Measurements from ENCODE around the gene SPATA6L.
"Not testable (repeated sequence)": the region's sequence is repeated elsewhere in the genome, so short reads cannot be mapped to it uniquely, and the experiment has no call there.

SPATA6L gene

DNA sequence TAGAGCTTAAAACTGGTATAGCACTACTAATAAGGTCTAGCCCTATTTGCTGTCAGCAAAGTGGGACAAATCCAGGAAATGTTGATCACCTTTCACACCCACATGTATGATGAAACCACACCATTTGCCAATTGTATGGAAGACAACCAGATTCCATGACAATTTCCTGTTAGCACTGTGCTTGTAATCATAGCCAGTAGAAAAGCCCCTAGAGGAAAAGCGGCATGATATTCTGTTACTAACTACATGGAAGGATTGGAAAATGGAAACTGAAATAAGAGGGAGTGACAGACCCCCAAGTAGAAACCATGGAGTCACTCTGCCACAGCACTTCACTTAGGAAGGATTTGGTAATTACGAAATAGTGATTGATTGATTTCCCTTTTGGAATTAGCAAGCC lies 923 bp downstream of the SPATA6L start:
- Mint-ChIP-seq H3K27me3 (peaks cover 14 to 18% of the 10 kb centered on the region in 2 donors), H3K4me1 (peaks cover 29 to 48% of the 10 kb centered on the region in 2 donors), H3K4me3 (no peak overlapping the region), H3K36me3 (no peaks in the 10 kb centered on the region), H3K9me3 (no peaks in the 10 kb centered on the region), H3K27ac (no peak overlapping the region)
- no peak for DNase-seq
- ATAC-seq (replicated peaks): no peak

DNA sequence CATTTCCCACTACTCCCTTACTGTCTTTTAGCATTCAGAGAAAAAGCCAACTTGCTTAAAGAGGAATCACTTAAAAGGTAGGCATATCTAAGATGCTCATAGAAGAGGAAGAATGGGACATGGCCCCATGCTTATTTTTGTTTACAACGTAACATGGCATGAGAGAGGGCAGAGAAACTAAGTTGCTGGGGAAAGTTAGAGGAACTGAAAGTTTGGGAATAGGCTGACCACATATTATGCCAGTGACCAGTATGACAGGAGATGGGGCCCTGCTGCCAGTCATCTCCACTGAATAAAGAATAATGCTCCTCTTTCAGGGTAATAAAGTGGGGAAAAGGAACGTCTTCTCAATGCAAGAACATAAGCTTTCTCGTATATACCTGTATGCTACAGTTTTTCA lies 2.3 kb downstream of the SPATA6L start:
- Mint-ChIP-seq H3K9me3 (no peaks in the 10 kb centered on the region), H3K27ac (no peak overlapping the region), H3K27me3 (peaks cover 18 to 25% of the 10 kb centered on the region in 2 donors), H3K36me3 (no peaks in the 10 kb centered on the region), H3K4me3 (peak overlapping the region in 1 of 2 donors; percentile 1), H3K4me1 (peaks cover 29 to 48% of the 10 kb centered on the region in 2 donors)
- DNase-seq (no peak), ATAC-seq (replicated peaks) (no peak)

DNA sequence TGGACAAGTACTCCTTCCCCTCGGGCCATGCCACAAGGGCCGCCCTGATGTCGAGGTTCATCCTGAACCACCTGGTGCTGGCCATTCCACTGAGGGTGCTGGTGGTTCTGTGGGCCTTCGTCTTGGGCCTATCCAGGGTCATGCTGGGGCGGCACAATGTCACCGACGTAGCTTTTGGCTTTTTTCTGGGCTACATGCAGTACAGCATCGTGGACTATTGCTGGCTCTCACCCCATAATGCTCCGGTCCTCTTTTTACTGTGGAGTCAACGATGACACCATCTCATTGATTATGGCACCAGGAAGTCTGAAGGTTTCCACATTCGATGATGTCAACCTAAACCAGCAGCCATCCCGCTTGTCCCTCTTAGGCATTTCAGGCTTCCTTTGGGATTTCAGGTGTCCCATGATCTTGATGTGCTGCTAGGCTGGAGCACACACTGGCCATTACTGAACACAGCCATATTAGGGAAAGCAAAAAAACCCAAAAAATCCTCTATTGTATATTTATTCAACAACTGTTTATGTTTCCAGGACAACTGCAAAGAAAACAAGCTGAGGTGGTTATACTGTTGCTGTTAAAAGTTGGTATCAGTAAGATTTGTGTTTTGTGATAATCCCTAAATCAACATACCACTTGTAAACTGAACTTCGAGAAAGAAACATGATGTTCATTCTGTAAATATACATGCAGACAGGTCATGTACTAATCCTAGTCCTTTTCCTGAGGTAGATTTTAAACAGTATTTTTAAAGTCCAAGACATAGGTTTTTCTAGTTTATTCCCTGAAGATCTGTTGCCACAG lies 3.1 kb downstream of the SPATA6L start:
- peak in 1 of 2 donors; percentile 5 for ATAC-seq (replicated peaks)
- no peak for DNase-seq
- Mint-ChIP-seq H3K4me1 (peaks cover 29 to 48% of the 10 kb centered on the region in 2 donors), H3K36me3 (no peaks in the 10 kb centered on the region), H3K9me3 (no peaks in the 10 kb centered on the region), H3K4me3 (peak overlapping the region; percentile 85 to 91), H3K27ac (peak overlapping the region; percentile 82), H3K27me3 (peaks cover 14 to 22% of the 10 kb centered on the region in 2 donors)

DNA sequence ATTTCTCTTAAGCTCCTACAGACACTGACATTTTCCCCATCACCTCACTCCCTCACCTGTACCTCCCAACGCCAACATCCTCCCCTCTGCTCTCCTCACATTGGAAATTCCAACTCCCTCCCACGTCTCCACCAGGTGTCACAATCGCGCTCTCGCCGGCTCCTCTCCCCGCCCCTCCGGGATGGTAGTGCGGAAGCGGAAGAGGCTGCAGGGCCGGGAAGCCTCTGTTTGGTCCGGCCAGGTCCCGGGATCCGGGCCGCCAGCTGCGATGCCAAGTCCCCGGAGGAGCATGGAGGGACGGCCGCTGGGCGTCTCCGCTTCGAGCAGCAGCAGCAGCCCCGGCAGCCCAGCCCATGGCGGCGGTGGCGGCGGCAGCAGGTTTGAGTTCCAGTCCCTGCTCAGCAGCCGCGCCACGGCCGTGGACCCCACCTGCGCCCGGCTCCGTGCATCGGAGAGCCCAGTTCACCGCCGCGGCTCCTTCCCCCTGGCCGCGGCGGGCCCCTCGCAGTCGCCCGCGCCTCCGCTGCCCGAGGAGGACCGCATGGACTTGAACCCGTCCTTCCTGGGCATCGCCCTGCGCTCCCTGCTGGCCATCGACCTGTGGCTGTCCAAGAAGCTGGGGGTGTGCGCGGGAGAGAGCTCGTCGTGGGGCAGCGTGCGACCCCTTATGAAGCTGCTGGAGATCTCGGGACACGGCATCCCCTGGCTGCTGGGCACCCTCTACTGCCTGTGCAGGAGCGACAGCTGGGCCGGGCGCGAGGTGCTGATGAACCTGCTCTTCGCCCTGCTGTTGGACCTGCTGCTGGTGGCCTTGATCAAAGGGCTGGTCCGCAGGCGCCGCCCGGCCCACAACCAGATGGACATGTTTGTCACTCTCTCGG lies 3.9 kb downstream of the SPATA6L start, which contains the start of gene PLPP6:
Gene PLPP6, plus strand, starts transcription at position 187 of the 881 bp plus-strand sequence. Its CDS starts 82 bp downstream, at position 269.
- peak within 1 kb of the TSS; percentile 85 to 91 for H3K4me3 Mint-ChIP-seq
- no peaks in the 10 kb centered on the region for H3K36me3 Mint-ChIP-seq
- DNase-seq (peak; percentile 75), ATAC-seq (replicated peaks) (peak; percentile 88)
- H3K27ac Mint-ChIP-seq: peak within 1 kb of the TSS; percentile 82
- H3K27me3 Mint-ChIP-seq: peaks cover 14 to 22% of the 10 kb centered on the region in 2 donors
- no peaks in the 10 kb centered on the region for H3K9me3 Mint-ChIP-seq
- peaks cover 29 to 48% of the 10 kb centered on the region in 2 donors for H3K4me1 Mint-ChIP-seq

DNA sequence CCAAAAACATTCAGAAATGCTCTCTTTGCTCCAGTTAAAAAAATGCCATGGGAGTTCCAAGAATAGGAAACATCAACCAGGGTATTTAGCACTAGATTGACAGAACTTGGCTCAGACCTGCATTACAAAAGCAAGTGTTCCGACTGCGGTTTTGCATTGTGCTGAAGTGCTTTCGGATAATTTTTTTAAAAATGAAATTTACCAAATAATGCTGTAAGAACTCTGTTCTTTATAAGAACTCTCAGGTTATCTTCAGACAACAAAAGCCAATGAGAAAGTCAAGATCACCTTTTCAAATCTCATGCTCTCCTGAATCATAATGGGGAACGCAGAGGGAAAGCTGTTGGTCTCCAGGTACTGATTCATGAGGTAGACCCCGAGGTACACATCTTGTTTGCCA lies 4.7 kb downstream of the SPATA6L start:
- Mint-ChIP-seq H3K4me1 (peaks cover 29 to 48% of the 10 kb centered on the region in 2 donors), H3K9me3 (no peaks in the 10 kb centered on the region), H3K27me3 (peaks cover 17 to 22% of the 10 kb centered on the region in 2 donors), H3K4me3 (peak overlapping the region; percentile 85 to 91), H3K27ac (peak overlapping the region; percentile 81), H3K36me3 (no peaks in the 10 kb centered on the region)
- no peak for ATAC-seq (replicated peaks)
- no peak for DNase-seq

DNA sequence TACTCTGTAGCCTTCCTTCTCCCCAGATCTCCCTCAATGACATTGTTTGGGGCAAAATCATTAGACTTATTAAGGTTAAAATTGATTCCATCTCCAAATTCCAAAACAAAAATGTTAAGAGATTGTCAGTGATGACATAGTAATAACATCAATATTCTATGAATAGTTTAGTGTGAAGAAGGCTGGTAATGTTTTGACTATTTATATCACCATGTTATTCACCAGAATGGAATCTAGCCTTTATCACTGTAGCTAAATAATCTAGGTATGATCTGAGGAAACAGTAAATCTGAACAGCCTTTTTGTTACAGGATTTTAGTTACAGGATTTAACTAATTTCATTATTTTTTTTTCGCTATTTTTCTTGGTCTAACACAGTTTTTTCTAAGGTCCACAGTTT lies 5.1 kb downstream of the SPATA6L start:
- no peaks in the 10 kb centered on the region for H3K9me3 Mint-ChIP-seq
- H3K4me3 Mint-ChIP-seq: no peak overlapping the region
- peaks cover 25 to 43% of the 10 kb centered on the region in 2 donors for H3K4me1 Mint-ChIP-seq
- H3K27me3 Mint-ChIP-seq: peaks cover 18 to 20% of the 10 kb centered on the region in 2 donors
- no peak for DNase-seq
- no peak for ATAC-seq (replicated peaks)
- no peaks in the 10 kb centered on the region for H3K36me3 Mint-ChIP-seq
- H3K27ac Mint-ChIP-seq: no peak overlapping the region

DNA sequence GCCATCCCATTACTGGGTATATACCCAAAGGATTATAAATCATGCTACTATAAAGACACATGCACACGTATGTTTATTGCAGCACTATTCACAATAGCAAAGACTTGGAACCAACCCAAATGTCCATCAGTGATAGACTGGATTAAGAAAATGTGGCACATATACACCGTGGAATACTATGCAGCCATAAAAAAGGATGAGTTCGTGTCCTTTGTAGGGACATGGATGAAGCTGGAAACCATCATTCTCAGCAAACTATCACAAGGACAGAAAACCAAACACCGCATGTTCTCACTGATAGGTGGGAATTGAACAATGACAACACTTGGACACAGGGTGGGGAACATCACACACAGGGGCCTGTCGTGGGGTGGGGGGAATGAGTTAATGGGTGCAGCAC lies 5.6 kb downstream of the SPATA6L start:
- DNase-seq; H3K9me3 Mint-ChIP-seq; ATAC-seq (replicated peaks); H3K27ac Mint-ChIP-seq; H3K4me3 Mint-ChIP-seq; H3K36me3 Mint-ChIP-seq: not testable (repeated sequence)
- Mint-ChIP-seq H3K4me1 (peaks cover 21 to 38% of the 10 kb centered on the region in 2 donors), H3K27me3 (peaks cover 16 to 17% of the 10 kb centered on the region in 2 donors)

DNA sequence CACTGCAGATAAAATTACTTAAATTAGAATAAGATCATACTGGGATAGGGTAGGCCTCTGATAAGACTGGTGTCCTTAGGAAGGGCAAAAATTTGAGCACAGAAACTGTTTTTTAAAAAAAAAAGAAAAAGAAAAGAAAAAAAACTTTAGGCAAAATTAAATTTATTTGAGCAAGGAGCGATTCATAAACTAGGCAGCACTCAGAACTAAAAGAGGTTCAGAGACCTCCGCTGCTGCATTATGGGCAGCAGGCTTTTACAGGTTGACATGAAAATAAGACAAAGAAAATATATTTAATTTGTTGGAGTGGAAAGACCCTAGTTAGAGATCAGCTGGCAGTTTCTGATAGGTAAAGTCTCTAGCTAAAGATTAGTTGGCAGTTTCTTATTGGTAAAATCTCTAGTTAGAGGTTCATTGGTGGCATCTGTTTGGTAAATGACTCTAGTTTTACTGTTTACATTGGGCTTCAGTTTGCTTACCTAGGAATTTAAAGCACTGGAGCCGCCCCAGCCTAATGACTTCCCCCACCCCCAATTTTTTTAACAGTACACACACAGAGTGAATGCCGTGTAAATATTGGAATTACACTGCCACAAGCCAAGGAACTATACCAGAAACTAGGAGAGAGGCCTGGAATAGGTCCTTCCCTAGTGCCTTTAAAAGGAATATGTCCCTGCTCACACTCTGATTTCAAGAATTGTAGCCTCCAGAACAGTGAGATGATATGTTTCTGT lies 8.7 kb downstream of the SPATA6L start:
- peaks cover 35 to 38% of the 10 kb centered on the region in 2 donors for H3K27me3 Mint-ChIP-seq
- no peak overlapping the region for H3K27ac Mint-ChIP-seq
- H3K36me3 Mint-ChIP-seq: no peaks in the 10 kb centered on the region
- H3K4me1 Mint-ChIP-seq: peaks cover 4 to 12% of the 10 kb centered on the region in 2 donors
- no peak overlapping the region for H3K4me3 Mint-ChIP-seq
- DNase-seq (no peak), ATAC-seq (replicated peaks) (no peak)
- no peaks in the 10 kb centered on the region for H3K9me3 Mint-ChIP-seq

DNA sequence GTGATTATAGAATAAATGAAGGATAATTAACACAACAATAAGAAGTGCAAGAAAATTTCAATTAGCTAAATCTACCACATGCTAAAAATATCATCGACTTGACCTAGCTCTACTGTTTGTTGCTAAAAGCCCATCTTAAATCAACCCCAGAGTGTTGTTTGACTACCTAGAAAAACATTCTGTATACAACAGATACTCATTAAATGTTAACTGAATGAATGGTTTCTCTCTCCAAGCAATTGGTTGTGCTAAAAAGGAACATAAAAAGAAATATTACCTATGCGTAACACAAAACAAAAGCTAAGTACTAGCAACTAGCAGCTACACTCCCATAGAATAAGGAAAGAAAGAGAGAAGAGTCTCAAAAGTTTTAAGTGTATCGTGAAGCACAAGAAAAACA lies 9.7 kb downstream of the SPATA6L start:
- H3K27me3 Mint-ChIP-seq: peaks cover 35 to 39% of the 10 kb centered on the region in 2 donors
- no peak overlapping the region for H3K27ac Mint-ChIP-seq

DNA sequence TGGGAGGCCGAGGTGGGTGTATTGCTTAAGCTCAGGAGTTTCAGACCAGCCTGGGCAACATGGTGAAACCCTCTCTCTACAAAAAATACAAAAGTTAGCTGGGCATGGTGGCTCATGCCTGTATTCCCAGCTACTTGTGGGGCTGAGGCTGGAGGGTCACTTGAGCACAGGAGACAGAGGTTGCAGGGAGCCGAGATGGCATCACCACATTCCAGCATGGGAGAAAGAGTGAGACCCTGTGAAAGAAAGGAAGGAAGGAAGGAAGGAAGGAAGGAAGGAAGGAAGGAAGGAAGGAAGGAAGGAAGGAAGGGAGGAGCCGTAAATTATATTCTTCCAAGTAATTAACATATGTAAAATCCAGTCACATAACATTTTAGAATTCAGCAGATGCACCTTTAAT lies 10.1 kb downstream of the SPATA6L start:
- H3K9me3 Mint-ChIP-seq; DNase-seq; H3K4me1 Mint-ChIP-seq; H3K27ac Mint-ChIP-seq; H3K36me3 Mint-ChIP-seq; H3K4me3 Mint-ChIP-seq; ATAC-seq (replicated peaks): not testable (repeated sequence)
- H3K27me3 Mint-ChIP-seq: peaks cover 39 to 43% of the 10 kb centered on the region in 2 donors

More for the DNA sequence above, 9.7 kb downstream of the SPATA6L start:
- DNase-seq (no peak), ATAC-seq (replicated peaks) (no peak)
- Mint-ChIP-seq H3K4me1 (peaks cover 0 to 5% of the 10 kb centered on the region in 2 donors), H3K36me3 (no peaks in the 10 kb centered on the region), H3K9me3 (no peaks in the 10 kb centered on the region), H3K4me3 (no peak overlapping the region)

DNA sequence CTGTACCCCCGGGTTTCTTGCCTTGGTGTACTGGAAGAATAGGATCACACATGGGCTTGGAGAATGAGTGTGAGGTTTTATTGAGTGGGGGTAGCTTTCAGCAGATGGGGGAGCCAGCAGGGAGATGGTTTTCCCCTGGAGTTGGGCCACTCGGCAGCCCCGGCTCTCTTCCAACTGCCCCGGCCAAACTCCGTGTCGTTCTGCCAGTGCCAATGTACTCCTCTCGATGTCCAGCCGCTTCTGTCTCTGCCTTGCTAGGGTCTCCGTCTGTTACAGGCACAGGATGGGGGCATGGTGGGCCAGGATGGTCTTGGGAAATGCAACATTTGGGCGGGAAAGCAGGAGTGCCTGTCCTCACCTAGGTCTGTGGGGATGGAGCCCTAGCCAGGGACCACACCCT lies 11.7 kb downstream of the SPATA6L start:
- no peak overlapping the region for H3K27ac Mint-ChIP-seq
- no peaks in the 10 kb centered on the region for H3K9me3 Mint-ChIP-seq
- peaks cover 47 to 50% of the 10 kb centered on the region in 2 donors for H3K27me3 Mint-ChIP-seq
- H3K4me1 Mint-ChIP-seq: no peaks in the 10 kb centered on the region
- H3K4me3 Mint-ChIP-seq: no peak overlapping the region
- H3K36me3 Mint-ChIP-seq: no peaks in the 10 kb centered on the region
- ATAC-seq (replicated peaks) (no peak), DNase-seq (no peak)

DNA sequence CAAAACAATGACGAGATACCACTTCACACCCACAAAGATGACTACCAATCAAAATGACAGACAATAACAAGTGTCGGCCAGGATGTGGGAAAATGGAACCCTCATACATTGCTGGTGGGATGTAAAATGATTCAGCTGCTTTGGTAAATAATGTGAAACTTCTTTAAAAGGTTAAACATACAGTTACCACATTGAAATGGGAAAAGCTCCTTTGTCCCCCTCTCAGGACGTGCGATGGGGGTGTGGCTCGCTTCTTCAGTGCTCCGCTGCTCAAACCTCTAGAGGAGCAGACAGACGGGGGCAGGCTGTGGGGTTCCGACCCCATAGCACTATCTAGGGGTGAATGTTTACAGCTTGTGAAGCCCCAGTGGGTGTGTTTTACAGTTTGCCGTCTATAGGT lies 12.2 kb downstream of the SPATA6L start:
- no peak for DNase-seq
- ATAC-seq (replicated peaks): no peak
- no peak overlapping the region for H3K27ac Mint-ChIP-seq
- no peaks in the 10 kb centered on the region for H3K36me3 Mint-ChIP-seq
- H3K27me3 Mint-ChIP-seq: peaks cover 42 to 53% of the 10 kb centered on the region in 2 donors
- H3K4me3 Mint-ChIP-seq: no peak overlapping the region
- H3K4me1 Mint-ChIP-seq: no peaks in the 10 kb centered on the region
- H3K9me3 Mint-ChIP-seq: no peaks in the 10 kb centered on the region

DNA sequence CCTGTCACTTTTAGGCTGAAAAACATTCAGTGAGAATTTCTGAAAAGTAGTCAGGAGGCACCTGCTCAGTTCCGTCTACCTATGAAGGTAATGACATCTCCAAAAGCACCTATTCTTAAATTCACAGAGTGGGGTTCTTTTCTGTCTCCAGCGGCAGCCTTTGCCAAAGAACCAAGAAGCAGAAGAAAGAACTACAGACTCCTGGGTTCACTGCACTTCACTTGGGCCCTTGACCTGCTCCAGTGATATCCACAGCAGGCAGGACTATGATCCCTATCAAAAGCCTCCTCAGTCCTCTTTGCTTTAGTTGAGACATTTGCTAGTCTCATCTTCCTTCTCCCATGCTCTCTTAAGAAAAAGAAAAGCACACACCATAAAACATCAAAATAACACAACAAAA lies 23.9 kb downstream of the SPATA6L start:
- ATAC-seq (replicated peaks) (no peak), DNase-seq (no peak)
- no peaks in the 10 kb centered on the region for H3K4me1 Mint-ChIP-seq
- no peaks in the 10 kb centered on the region for H3K9me3 Mint-ChIP-seq
- no peak overlapping the region for H3K4me3 Mint-ChIP-seq
- no peak overlapping the region for H3K27ac Mint-ChIP-seq
- peaks cover 8 to 11% of the 10 kb centered on the region in 2 donors for H3K27me3 Mint-ChIP-seq
- no peaks in the 10 kb centered on the region for H3K36me3 Mint-ChIP-seq

DNA sequence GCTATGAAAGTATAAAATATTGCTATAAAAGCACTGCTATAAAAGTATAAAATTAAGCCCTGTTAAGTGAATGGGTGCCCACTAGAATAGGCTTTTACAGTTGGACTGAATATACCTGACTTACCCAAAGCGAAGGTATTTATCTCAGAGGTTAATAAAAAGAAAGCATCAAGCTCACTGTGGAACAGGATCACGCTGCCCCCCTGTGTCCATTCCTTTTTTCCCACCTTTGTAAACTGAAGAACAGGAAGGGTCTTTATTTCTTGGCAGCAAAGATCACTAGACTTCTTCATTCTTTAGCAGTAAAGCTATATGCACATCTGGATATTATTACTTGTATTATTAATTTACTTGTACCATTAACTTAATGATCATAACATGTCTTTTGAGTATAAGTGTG lies 26.3 kb downstream of the SPATA6L start:
- no peak overlapping the region for H3K27ac Mint-ChIP-seq
- H3K9me3 Mint-ChIP-seq: no peaks in the 10 kb centered on the region
- peaks cover 16 to 25% of the 10 kb centered on the region in 2 donors for H3K27me3 Mint-ChIP-seq
- H3K36me3 Mint-ChIP-seq: no peaks in the 10 kb centered on the region
- no peaks in the 10 kb centered on the region for H3K4me1 Mint-ChIP-seq
- DNase-seq (no peak), ATAC-seq (replicated peaks) (no peak)
- H3K4me3 Mint-ChIP-seq: no peak overlapping the region

Data from stimulated activated naive B cell treated with anti-CD40 and anti-IgM and Interleukin-4, amounts not matched to agents 10 μg/mL and 1 μg/mL and 100 μg/mL, for 72 hours (primary cell).